Measurements from ENCODE around the gene TBC1D10A. TPM values are rescaled to one million over a fixed set of nuclear protein-coding genes. Genes with fewer than 3 reads are reported as not detected.

Gene TBC1D10A
- total RNA-seq, 4 donors from 2014 or later = 46.8 to 63.9 (median 52.1) TPM

DNA sequence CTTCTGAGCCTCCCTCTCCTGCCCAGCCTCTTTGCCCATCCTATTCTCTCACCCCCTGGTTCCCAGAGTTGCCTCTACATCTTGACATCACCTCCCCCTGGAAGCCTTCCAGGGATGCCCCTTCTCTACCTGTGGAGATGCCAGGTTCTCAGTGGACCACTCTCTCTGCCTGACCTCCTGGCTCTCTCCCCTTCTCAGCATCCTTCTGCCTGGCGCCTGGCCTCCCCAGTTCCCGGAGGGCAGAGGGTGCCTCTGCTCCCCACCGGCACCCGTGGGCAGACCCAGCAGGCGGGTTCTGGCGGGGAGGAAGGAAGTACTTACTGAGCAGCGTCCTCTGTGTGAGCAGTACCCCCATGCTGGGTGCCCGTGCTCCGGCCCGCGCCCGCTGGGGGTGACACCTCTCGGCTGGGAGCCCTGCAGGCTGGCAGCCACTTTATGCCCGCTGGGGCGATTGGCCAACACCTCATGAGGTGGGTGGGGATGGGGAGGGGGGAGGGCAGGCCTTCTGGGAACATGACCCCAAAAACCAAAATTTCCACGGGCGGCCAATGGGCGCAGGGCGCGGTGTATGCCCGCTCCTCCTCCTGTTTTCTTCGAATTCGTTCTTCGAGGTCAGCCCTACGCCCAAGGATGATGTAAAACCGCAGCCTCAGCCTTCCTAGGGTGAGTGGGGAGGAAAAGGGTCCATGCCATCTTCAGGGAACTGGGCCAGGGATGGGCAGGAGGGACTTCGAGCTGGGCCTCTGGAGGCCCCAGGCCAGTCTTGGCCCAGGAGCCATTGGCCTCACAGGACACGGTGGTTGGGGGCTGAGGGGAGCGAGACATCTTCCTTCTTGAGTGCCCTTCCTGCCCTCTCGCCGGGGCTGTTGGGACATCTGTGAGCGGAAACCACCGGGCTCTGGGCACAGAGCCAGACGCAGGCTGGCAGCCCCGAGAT is 60.0 kb downstream of the TBC1D10A start, which contains the start of gene OSM:
OSM (minus strand) TSS at position 407 of the 937 bp plus-strand sequence; CDS start at position 355, 52 bp downstream.
- Histone ChIP-seq H3K4me1 (peaks cover 0 to 11% (median 5%) of the 10 kb centered on the region in 4 donors), H3K36me3 (no peaks in the 10 kb centered on the region), H3K9me3 (no peaks in the 10 kb centered on the region), H3K27me3 (no peaks in the 10 kb centered on the region), H3K4me3 (peak within 1 kb of the TSS; percentile 11 to 42 (median 24)), H3K27ac (peak within 1 kb of the TSS in 3 of 4 donors; percentile 62 to 73 (median 70))
- peak in 1 of 2 donors; percentile 45 for DNase-seq (ENCODE audit: low spot score in 2 of 2)
- TF ChIP-seq EP300 (IDR thresholded peaks at IDR 0.05) (peak in 1 of 2 donors; percentile 46), POLR2A (IDR thresholded peaks at IDR 0.05) (no peak)
- 73 to 76% methylated on average over 34 to 35 of the region's 35 CpGs for WGBS, 2 donors

DNA sequence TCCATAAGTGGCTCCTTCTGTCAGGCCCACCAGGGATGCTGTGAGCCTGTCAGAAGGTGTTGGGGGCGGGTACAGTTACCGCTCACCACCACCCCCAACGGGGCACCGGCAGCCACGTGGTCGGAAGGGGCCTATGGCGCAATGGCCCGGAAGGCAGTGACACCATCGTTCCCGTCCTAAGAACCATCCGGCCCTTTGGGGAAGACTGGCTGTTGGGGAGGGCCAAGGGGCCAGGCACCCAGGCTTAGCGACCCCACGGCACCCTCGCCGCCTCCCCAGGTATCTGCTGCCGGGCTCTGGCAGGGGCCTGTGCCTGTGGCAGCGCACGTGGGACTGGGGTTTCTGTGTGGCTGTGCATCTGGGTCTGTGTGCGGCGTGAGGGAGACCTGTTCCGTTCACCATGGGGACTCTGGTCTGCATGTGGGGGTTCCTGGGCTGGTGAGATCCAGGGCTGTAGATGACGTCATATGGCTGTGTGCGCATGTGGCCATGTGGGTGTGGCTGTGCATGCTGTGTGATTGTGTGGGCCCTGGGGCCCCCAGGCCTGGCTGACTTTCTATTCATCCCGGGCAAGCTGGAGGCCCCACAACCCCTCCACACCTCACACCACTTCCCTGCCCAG is 60.8 kb downstream of the TBC1D10A start:
- Histone ChIP-seq H3K27me3 (no peaks in the 10 kb centered on the region), H3K9me3 (no peaks in the 10 kb centered on the region), H3K27ac (peak overlapping the region in 3 of 4 donors; percentile 62 to 73 (median 70)), H3K4me1 (peaks cover 0 to 11% (median 5%) of the 10 kb centered on the region in 4 donors), H3K4me3 (peak overlapping the region in 3 of 4 donors; percentile 13 to 42 (median 34)), H3K36me3 (no peaks in the 10 kb centered on the region)
- no peak for DNase-seq (ENCODE audit: low spot score in 2 of 2)
- WGBS, 2 donors = 65 to 69% methylated on average over 8 to 23 of the region's 24 CpGs
- TF ChIP-seq EP300 (IDR thresholded peaks at IDR 0.05) (peak in 1 of 2 donors; percentile 65), POLR2A (IDR thresholded peaks at IDR 0.05) (peak in 1 of 2 donors; percentile 27)
- TF ChIP-seq, protein P1, sequence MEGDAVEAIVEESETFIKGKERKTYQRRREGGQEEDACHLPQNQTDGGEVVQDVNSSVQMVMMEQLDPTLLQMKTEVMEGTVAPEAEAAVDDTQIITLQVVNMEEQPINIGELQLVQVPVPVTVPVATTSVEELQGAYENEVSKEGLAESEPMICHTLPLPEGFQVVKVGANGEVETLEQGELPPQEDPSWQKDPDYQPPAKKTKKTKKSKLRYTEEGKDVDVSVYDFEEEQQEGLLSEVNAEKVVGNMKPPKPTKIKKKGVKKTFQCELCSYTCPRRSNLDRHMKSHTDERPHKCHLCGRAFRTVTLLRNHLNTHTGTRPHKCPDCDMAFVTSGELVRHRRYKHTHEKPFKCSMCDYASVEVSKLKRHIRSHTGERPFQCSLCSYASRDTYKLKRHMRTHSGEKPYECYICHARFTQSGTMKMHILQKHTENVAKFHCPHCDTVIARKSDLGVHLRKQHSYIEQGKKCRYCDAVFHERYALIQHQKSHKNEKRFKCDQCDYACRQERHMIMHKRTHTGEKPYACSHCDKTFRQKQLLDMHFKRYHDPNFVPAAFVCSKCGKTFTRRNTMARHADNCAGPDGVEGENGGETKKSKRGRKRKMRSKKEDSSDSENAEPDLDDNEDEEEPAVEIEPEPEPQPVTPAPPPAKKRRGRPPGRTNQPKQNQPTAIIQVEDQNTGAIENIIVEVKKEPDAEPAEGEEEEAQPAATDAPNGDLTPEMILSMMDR (IDR thresholded peaks at IDR 0.05) = no peak

GRCh38 chr22:30265131-30265720 is 61.5 kb downstream of the TBC1D10A start:
- no peaks in the 10 kb centered on the region for H3K9me3 ChIP-seq
- peaks cover 0 to 11% (median 5%) of the 10 kb centered on the region in 4 donors for H3K4me1 ChIP-seq
- WGBS, 2 donors = 91 to 94% methylated on average over 9 of the region's 9 CpGs
- peak overlapping the region in 1 of 4 donors; percentile 42 for H3K4me3 ChIP-seq
- peak overlapping the region in 1 of 4 donors; percentile 70 for H3K27ac ChIP-seq
- TF ChIP-seq EP300 (IDR thresholded peaks at IDR 0.05) (no peak), POLR2A (IDR thresholded peaks at IDR 0.05) (no peak)
- TF ChIP-seq, protein P1 (IDR thresholded peaks at IDR 0.05) = no peak
- H3K36me3 ChIP-seq = no peaks in the 10 kb centered on the region
- H3K27me3 ChIP-seq = no peaks in the 10 kb centered on the region
- DNase-seq (ENCODE audit: low spot score in 2 of 2) = no peak

DNA sequence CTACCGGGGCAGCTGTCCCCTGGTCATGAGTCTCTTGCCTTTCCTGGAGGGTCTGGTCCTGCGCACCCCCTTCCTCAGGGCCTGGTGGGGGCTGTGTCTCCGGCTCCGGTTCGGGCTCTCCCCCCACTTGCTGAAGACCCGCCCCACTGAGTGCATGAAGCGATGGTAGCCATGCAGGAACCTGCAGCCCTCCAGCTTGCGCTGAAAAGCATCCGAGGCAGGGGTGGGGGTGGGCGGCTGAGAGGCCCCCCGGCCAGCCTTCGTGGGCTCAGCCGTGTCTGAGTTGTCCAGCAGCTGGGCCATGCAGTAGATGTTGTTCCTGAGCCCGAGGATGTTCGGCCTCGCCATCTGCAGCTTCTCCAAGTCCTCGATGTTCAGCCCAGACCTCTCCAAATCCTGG is 62.9 kb downstream of the TBC1D10A start:
- Histone ChIP-seq H3K4me3 (no peak overlapping the region), H3K4me1 (peaks cover 0 to 11% (median 5%) of the 10 kb centered on the region in 4 donors), H3K9me3 (no peaks in the 10 kb centered on the region), H3K36me3 (no peaks in the 10 kb centered on the region), H3K27me3 (no peaks in the 10 kb centered on the region), H3K27ac (no peak overlapping the region)
- no peak for DNase-seq (ENCODE audit: low spot score in 2 of 2)
- TF ChIP-seq, protein P1 (IDR thresholded peaks at IDR 0.05) = no peak
- WGBS, 2 donors = 86 to 87% methylated on average over 10 to 15 of the region's 17 CpGs

DNA sequence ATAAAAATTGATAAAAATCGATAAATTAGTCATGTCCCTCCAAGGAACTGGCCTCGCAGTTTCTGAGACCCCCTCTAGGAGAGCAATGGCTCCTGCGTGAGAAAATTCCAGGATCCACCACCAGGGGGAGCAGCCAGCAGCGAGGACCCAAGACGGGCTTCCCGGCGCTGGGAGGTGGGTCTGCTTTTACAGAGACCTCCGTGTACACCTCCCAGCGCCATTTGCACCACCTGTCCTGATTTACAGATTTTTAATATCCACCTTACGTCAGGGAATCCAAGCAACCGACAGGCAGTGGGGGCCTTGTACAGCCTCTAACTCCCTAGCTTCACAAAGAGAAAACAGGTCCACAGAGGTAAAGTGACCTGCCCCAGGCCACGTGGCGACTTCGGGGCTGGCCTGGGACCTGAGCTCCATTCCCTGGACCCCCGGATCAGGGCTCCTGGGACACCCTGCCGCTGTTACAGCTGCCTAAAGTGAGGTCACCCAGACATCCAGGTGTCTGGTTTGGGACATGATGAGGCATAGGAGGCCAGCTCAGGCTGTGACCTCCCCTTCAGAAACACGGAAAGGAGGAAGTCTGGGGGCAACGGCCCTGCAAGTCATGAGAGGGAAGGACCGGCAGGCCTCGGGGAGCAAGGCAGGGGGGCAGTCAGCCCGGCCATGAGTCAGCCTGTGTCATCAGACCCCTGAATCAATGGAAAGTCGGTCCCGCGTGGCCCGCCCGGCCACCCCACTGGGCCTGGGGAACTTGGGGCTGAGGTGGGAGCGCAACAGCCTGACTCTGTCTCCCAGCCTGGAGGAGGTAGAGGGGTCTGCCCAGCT is 63.6 kb downstream of the TBC1D10A start:
- H3K4me1 ChIP-seq = peaks cover 0 to 11% (median 5%) of the 10 kb centered on the region in 4 donors
- H3K4me3 ChIP-seq = peak overlapping the region in 2 of 4 donors; percentile 7 to 35
- no peaks in the 10 kb centered on the region for H3K27me3 ChIP-seq
- H3K36me3 ChIP-seq = no peaks in the 10 kb centered on the region
- H3K9me3 ChIP-seq = no peaks in the 10 kb centered on the region
- 14 to 21% methylated on average over 22 to 27 of the region's 27 CpGs for WGBS, 2 donors
- H3K27ac ChIP-seq = peak overlapping the region in 1 of 4 donors; percentile 40
- TF ChIP-seq EP300 (IDR thresholded peaks at IDR 0.05) = peak in 1 of 2 donors; percentile 40
- TF ChIP-seq, protein P1 (IDR thresholded peaks at IDR 0.05) = peak; percentile 93 to 99 (median 98)
- no peak for TF ChIP-seq POLR2A (IDR thresholded peaks at IDR 0.05)
- DNase-seq (ENCODE audit: low spot score in 2 of 2) = peak; percentile 69 to 83

All from tibial nerve (tissue), 4 donors.